A549 treated with CORT108297 at 1 μM for 4 hours (cell line): ENCODE data around the gene EFNA4. TPM values are rescaled to one million over a fixed set of nuclear protein-coding genes. Genes with fewer than 3 reads are reported as not detected.

ENCODE experiments used
- total RNA-seq: library from RNA; stranded (reverse); fragments of 200-300 nt; extraction: Qiagen RNA extraction; gene quantifications from 5 replicates; pipeline ENCODE4 v1.2.3, GENCODE V29; 2022

EFNA4 gene, protein sequence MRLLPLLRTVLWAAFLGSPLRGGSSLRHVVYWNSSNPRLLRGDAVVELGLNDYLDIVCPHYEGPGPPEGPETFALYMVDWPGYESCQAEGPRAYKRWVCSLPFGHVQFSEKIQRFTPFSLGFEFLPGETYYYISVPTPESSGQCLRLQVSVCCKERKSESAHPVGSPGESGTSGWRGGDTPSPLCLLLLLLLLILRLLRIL
- 7.4 to 9.9 TPM (median 8.7 TPM) in 5 replicates for total RNA-seq

DNA sequence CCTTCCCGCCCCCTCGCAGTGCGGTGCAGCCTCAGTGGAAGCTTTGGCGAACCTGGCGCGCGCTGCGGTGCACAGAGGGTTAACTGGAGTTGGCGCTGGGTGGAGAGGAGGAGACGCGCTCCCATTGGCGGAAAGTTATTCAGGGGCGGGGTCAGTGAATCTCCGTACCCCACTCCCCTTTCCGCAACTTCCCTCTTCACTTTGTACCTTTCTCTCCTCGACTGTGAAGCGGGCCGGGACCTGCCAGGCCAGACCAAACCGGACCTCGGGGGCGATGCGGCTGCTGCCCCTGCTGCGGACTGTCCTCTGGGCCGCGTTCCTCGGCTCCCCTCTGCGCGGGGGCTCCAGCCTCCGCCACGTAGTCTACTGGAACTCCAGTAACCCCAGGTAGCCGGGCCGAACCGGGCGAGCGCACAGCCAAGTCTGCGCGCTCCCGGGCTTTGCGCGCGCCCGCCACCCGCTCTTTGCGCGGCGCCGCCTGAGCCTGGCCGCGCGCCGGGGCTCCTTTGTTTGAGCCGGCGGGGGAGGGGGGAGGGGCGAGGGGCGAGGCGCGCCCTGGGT lies at the start of gene EFNA4:
Gene EFNA4 (plus strand): TSS at position 191 of the 561 bp plus-strand sequence. CDS start 84 bp downstream, at position 275.

DNA sequence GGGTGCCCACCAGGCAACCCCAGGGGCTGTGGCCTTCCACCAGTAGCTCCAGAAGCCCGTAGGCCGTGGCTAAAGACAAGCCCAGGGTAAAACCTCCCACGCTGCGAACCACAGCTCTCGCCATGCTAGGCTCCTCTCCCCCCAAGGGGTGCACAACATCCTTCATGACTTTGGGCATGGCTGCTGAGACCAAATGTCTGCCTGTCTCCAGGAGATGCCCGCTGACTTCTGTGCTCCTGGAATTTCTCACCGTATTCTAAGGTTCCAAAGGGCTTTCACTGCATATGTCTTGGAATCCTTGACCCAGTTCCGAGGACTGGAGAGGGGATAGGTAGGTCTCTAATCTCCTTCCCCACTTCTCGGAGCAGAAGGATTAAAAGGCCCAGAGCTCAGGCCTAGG lies 30.0 kb upstream of the EFNA4 start, which contains the start of the genes DCST1 and DCST2:
Gene DCST1 (plus strand): TSS at position 301 of the 400 bp plus-strand sequence. CDS start 213 bp downstream, outside the sequence.
Gene DCST2 (minus strand): TSS at position 258 of the 400 bp plus-strand sequence. CDS start 80 bp downstream, at position 178.

DNA sequence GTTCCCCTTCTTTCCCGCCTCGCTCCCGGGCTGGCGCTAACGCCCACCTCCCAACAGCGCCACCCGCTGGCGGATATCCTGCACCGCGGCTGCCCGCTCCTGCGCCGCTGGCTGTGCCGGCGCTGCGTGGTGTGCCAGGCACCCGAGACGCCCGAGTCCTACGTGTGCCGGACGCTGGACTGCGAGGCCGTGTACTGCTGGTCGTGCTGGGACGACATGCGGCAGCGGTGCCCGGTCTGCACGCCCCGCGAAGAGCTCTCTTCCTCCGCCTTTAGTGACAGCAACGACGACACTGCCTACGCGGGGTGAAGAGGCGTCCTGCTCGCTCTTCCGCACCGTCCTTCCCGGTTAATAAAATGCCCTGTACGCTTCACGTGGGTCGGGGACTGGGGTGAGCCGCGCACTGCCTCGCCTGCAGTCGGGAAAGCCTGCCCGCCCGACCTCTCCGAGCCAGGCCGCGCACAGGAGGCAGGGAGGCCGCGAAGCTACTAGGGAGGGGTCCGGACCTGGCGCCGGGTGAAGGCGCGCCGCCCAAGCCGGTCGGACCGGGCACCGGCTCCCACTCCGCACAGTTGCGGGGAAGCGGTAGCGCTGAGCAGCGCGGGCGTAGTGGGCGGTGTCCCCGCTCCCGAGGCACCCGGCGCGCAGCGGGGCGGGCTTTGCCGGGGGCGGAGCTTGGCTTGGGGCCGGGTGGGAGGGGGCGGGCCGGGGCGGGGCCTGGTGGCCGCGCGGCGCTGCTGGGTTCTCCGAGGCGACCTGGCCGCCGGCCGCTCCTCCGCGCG lies 12.8 kb upstream of the EFNA4 start, which contains the start of gene ADAM15:
Gene ADAM15 (plus strand): TSS at position 757 of the 782 bp plus-strand sequence. CDS start 71 bp downstream, outside the sequence.

DNA sequence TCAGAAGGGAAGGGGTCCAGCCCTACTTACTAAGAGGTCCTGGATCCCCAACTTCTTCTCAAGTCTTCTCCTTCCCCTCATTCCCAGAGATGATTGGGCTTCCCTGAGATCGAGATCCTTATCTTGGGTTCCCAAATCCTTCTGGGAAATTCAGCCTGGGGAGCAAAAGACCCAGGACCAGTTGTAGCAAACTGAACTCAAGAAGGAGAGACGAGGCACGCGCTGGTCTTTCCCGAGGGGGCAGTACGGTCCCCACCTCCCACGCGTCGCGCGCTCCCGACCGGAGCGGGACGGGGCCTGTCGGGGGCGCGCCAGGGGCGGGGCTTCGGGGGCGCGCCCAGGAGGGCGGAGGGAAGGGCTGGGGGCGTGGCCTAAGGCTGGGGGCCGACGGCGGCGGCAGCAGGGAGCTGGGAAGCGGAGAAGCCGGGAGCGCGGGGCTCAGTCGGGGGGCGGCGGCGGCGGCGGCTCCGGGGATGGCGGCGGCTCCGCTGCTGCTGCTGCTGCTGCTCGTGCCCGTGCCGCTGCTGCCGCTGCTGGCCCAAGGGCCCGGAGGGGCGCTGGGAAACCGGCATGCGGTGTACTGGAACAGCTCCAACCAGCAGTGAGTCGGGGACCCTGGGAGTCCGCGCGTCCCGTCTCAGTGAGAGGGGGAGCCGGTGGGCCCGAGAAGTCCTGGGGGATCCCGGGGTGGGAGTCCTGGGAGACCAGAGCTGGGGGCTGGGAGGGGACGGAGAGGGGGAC lies 15.1 kb downstream of the EFNA4 start, which contains the start of gene EFNA3:
Gene EFNA3 (plus strand): TSS at position 369 of the 741 bp plus-strand sequence. CDS start 105 bp downstream, at position 474.

Other genes with a start within 250 kb of the EFNA4 start
- 0.02 to 0.10 TPM (median 0.06 TPM) in 5 replicates for gene KCNN3, start 193.5 kb upstream of the EFNA4 start, total RNA-seq
- gene PMVK, start 127.0 kb upstream of the EFNA4 start, total RNA-seq, result 39.3 to 49.1 TPM (median 42.6 TPM) in 5 replicates
- 13.5 to 16.4 TPM (median 15.2 TPM) in 5 replicates for gene PBXIP1, start 107.6 kb upstream of the EFNA4 start, total RNA-seq
- 20.7 to 25.5 TPM (median 24.0 TPM) in 5 replicates for gene PYGO2, start 102.0 kb upstream of the EFNA4 start, total RNA-seq
- gene SHC1, start 93.0 kb upstream of the EFNA4 start, total RNA-seq, result 128 to 159 TPM (median 156 TPM) in 5 replicates
- gene CKS1B, start 89.1 kb upstream of the EFNA4 start, total RNA-seq, result 329 to 371 TPM (median 349 TPM) in 5 replicates
- gene FLAD1, start 80.4 kb upstream of the EFNA4 start, total RNA-seq, result 37.8 to 47.0 TPM (median 44.5 TPM) in 5 replicates
- not detected in 5 replicates for gene LENEP, start 70.2 kb upstream of the EFNA4 start, total RNA-seq
- gene ZBTB7B, start 60.9 kb upstream of the EFNA4 start, total RNA-seq, result 18.2 to 32.3 TPM (median 30.4 TPM) in 5 replicates
- 0.35 to 0.57 TPM (median 0.46 TPM) in 5 replicates for gene DCST2, start 30.0 kb upstream of the EFNA4 start, total RNA-seq
- 0.07 to 0.08 TPM in 2 of 5 replicates, not detected in the others for gene DCST1, start 29.9 kb upstream of the EFNA4 start, total RNA-seq
- gene ADAM15, start 12.4 kb upstream of the EFNA4 start, total RNA-seq, result 52.7 to 90.3 TPM (median 81.7 TPM) in 5 replicates
- 3.4 to 5.1 TPM (median 4.7 TPM) in 5 replicates for gene EFNA3, start 15.1 kb downstream of the EFNA4 start, total RNA-seq
- 32.8 to 53.9 TPM (median 38.3 TPM) in 5 replicates for gene EFNA1, start 64.1 kb downstream of the EFNA4 start, total RNA-seq
- 29.3 to 36.5 TPM (median 34.8 TPM) in 5 replicates for gene SLC50A1, start 72.1 kb downstream of the EFNA4 start, total RNA-seq
- gene DPM3, start 76.8 kb downstream of the EFNA4 start, total RNA-seq, result 73.6 to 114 TPM (median 112 TPM) in 5 replicates
- 220 to 279 TPM (median 243 TPM) in 5 replicates for gene KRTCAP2, start 109.6 kb downstream of the EFNA4 start, total RNA-seq
- gene TRIM46, start 110.1 kb downstream of the EFNA4 start, total RNA-seq, result 1.4 to 2.5 TPM (median 2.1 TPM) in 5 replicates
- gene THBS3, start 144.2 kb downstream of the EFNA4 start, total RNA-seq, result 6.6 to 10.6 TPM (median 9.6 TPM) in 5 replicates
- 64.0 to 78.2 TPM (median 76.5 TPM) in 5 replicates for gene MTX1, start 145.0 kb downstream of the EFNA4 start, total RNA-seq
- 25.2 to 39.2 TPM (median 37.1 TPM) in 5 replicates for gene ENTREP3, start 191.7 kb downstream of the EFNA4 start, total RNA-seq
- 99.6 to 133 TPM (median 128 TPM) in 5 replicates for gene SCAMP3, start 198.6 kb downstream of the EFNA4 start, total RNA-seq
- gene CLK2, start 209.8 kb downstream of the EFNA4 start, total RNA-seq, result 22.4 to 32.0 TPM (median 30.1 TPM) in 5 replicates
- 3.9 to 6.1 TPM (median 5.1 TPM) in 5 replicates for gene HCN3, start 213.7 kb downstream of the EFNA4 start, total RNA-seq
- gene PKLR, start 237.7 kb downstream of the EFNA4 start, total RNA-seq, result 0.05 TPM in 1 of 5 replicates, not detected in the others
- 158 to 179 TPM (median 165 TPM) in 5 replicates for gene FDPS, start 245.1 kb downstream of the EFNA4 start, total RNA-seq